ENCODE data around the gene DRG2. TPM values are rescaled to one million over a fixed set of nuclear protein-coding genes. Genes with fewer than 3 reads are reported as not detected.

DRG2 gene
- total and polyA plus RNA-seq, 10 of the 15 experiments (the other 5 are each of a cell fraction or from before 2014, with no cell fraction given), result 9.1 to 64.8 (median 45.7) TPM

DNA sequence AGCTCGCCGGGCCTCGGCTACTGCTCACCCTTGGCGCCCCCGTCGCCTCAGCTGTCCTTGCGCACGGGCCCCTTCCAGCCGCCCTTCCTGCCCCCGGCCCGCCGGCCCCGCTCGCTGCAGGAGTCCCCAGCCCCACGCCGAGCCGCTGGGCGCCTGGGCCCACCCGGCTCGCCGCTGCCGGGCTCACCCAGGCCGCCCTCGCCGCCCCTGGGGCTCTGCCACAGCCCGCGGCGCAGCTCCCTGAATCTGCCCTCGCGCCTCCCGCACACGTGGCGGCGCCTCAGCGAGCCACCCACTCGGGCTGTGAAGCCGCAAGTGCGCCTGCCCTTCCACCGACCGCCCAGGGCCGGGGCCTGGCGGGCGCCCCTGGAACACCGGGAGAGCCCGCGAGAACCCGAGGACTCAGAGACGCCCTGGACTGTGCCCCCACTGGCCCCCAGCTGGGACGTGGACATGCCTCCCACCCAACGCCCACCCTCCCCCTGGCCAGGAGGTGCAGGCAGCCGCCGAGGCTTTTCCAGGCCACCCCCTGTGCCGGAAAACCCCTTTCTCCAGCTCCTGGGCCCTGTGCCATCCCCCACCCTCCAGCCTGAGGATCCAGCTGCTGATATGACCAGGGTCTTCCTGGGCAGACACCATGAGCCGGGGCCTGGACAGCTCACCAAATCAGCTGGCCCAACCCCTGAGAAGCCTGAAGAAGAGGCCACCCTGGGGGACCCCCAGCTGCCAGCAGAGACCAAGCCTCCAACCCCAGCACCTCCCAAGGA is 33.6 kb downstream of the DRG2 start (continued):
- TF ChIP-seq RFX5 (IDR thresholded peaks at IDR 0.05; ENCODE audit: low read depth, low read length) (no peak), ZNF24 (IDR thresholded peaks at IDR 0.05) (no peak), RAD21 (IDR thresholded peaks at IDR 0.05; ENCODE audit: insufficient read depth, low read depth, low read length) (no peak)
- TF ChIP-seq, protein P1, sequence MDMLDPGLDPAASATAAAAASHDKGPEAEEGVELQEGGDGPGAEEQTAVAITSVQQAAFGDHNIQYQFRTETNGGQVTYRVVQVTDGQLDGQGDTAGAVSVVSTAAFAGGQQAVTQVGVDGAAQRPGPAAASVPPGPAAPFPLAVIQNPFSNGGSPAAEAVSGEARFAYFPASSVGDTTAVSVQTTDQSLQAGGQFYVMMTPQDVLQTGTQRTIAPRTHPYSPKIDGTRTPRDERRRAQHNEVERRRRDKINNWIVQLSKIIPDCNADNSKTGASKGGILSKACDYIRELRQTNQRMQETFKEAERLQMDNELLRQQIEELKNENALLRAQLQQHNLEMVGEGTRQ (IDR thresholded peaks at IDR 0.05; ENCODE audit: borderline replicate concordance, low read depth, low read length), result no peak
- TF ChIP-seq, protein P2, sequence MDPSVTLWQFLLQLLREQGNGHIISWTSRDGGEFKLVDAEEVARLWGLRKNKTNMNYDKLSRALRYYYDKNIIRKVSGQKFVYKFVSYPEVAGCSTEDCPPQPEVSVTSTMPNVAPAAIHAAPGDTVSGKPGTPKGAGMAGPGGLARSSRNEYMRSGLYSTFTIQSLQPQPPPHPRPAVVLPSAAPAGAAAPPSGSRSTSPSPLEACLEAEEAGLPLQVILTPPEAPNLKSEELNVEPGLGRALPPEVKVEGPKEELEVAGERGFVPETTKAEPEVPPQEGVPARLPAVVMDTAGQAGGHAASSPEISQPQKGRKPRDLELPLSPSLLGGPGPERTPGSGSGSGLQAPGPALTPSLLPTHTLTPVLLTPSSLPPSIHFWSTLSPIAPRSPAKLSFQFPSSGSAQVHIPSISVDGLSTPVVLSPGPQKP (IDR thresholded peaks at IDR 0.05; ENCODE audit: low read depth, low read length), result no peak
- TF ChIP-seq, protein P3, sequence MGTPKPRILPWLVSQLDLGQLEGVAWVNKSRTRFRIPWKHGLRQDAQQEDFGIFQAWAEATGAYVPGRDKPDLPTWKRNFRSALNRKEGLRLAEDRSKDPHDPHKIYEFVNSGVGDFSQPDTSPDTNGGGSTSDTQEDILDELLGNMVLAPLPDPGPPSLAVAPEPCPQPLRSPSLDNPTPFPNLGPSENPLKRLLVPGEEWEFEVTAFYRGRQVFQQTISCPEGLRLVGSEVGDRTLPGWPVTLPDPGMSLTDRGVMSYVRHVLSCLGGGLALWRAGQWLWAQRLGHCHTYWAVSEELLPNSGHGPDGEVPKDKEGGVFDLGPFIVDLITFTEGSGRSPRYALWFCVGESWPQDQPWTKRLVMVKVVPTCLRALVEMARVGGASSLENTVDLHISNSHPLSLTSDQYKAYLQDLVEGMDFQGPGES (IDR thresholded peaks at IDR 0.05), result no peak

DNA sequence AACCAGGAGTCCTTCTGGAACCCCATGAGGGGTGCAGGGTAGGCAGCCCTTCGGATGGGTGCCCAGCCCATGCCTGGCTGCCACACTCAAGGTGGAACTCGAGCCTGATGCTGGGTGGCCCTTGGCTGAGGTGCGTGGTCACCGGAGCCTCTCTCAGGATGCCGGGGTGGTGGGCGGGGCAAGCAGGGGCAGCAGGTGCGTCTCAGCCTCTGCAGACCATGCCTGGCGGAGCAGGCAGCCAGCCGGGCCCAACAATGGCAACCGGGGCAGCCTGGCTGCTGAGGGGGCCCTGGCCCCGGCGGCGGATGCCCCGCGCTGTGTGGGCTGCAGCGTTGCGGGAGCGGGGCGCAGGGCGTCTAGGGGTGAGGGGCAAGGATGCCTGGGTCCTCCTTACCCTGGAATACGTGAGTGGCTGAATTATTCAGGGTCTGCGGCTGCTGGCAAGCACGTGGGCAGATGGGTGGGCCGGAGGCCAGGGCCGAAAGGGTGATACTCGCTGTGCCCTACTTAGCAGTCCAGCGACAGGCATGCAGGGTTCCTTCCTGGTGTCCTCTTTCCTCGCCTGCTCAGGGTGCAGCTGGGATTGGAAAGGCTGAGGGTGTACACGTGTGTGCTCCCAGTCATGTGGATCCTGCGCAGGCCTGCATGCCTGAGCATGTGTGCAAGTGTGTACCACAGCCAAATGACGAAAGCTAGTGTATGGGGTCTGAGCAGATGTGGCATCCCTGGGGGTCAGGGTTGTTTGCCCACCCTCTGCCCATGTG is 35.4 kb downstream of the DRG2 start:
- Histone ChIP-seq H3K27ac (ENCODE audit: control insufficient read depth, insufficient read depth) (no peak overlapping the region), H3K9me3 (replicated peaks; ENCODE audit: control insufficient read depth, insufficient read depth, low read length) (peaks cover 1% of the 10 kb centered on the region; the same call in 1 of the 3 replicates), H3K36me3 (ENCODE audit: control insufficient read depth in 2 of 2, insufficient read depth in 2 of 2, low read length in 1 of 2) (no peaks in the 10 kb centered on the region), H3K27me3 (replicated peaks in 1 of 2; ENCODE audit: control insufficient read depth in 2 of 2, insufficient read depth in 2 of 2, low read length in 1 of 2) (no peaks in the 10 kb centered on the region), H3K79me2 (ENCODE audit: control insufficient read depth, insufficient read depth, low read length) (no peaks in the 10 kb centered on the region), H2AFZ (ENCODE audit: control insufficient read depth, low read depth, low read length) (no peak overlapping the region), H3K4me1 (ENCODE audit: control insufficient read depth, insufficient read depth, low read length) (no peaks in the 10 kb centered on the region), H3K4me3 (no peak overlapping the region), H3K4me2 (ENCODE audit: control insufficient read depth, insufficient read depth) (no peak overlapping the region), H4K20me1 (ENCODE audit: control insufficient read depth, insufficient read depth) (no peaks in the 10 kb centered on the region), H3K9ac (ENCODE audit: control insufficient read depth, insufficient read depth, low read length) (no peak overlapping the region)
- intact Hi-C loops (cut with micrococcal nuclease; ENCODE audit: unreplicated experiment), result no loop called here
- DNase-seq (ENCODE audit: low read depth, low spot score) (no peak), FAIRE-seq (no peak), ATAC-seq (no peak)
- RAD21 ChIA-PET (ENCODE audit: unreplicated experiment), result no interaction called here
- 56% methylated on average over 31 of the region's 31 CpGs for WGBS (ENCODE audit: insufficient coverage, insufficient replicate concordance, low lambda C conversion rate, missing lambda C conversion rate)
- CTCF ChIA-PET, result no interaction called here
- in situ Hi-C loops (cut with MboI), result no loop called here
- SMC1A ChIA-PET (ENCODE audit: uncharacterized antibody, unreplicated experiment), result no interaction called here
- BruUV-seq (replicated peaks), result no TSS peak
- POLR2A ChIA-PET, result no interaction called here
- TF ChIP-seq TBL1XR1 (IDR thresholded peaks at IDR 0.05; ENCODE audit: low read depth, low read length), result no peak
- no peak for TF ChIP-seq CTCF (IDR thresholded peaks at IDR 0.05 in 2 of 3, conservative IDR thresholded peaks at IDR 0.05 in 1 of 3; ENCODE audit: control insufficient read depth in 2 of 3, extremely low read depth in 1 of 3, insufficient read depth in 1 of 3, low read depth in 3 of 3, low read length in 3 of 3)
- no peak for TF ChIP-seq SIX5 (IDR thresholded peaks at IDR 0.05; ENCODE audit: low read depth, low read length, severe bottlenecking)
- TF ChIP-seq ASH2L (IDR thresholded peaks at IDR 0.05; ENCODE audit: borderline replicate concordance, low read depth), result no peak
- no peak for TF ChIP-seq FOXK2 (IDR thresholded peaks at IDR 0.05)
